Liver (tissue), 9 donors: Measurements from ENCODE around the gene ADAM10. TPM values are rescaled to one million over a fixed set of nuclear protein-coding genes. Genes with fewer than 3 reads are reported as not detected.

ENCODE experiments used
- DNase-seq: peaks from one replicate; pipeline ENCODE4 v3.0.0-alpha.2; 2017; ENCODE audit warnings: low spot score
- H3K27ac ChIP-seq, 2 donors: one replicate each; pipeline ENCODE4 v1.7.0; 2013; ENCODE audit warnings: inconsistent platforms in 2 of 2, low read length in 2 of 2, control low read depth in 1 of 2, low read depth in 1 of 2, mild to moderate bottlenecking in 1 of 2
- H3K27me3 ChIP-seq, 4 donors: one replicate each; pipeline versions ENCODE4 v1.6.1 to v1.7.0; 2013; ENCODE audit warnings: low read length in 3 of 4, inconsistent platforms in 1 of 4, mild to moderate bottlenecking in 1 of 4, moderate library complexity in 1 of 4; ENCODE audit not compliant: control insufficient read depth in 4 of 4, insufficient read depth in 4 of 4
- H3K36me3 ChIP-seq, 4 donors: one replicate each; pipeline versions ENCODE4 v1.6.1 to v1.7.0; 2013; ENCODE audit warnings: low read length in 3 of 4, mild to moderate bottlenecking in 3 of 4, low read depth in 1 of 4, moderate library complexity in 1 of 4; ENCODE audit not compliant: control insufficient read depth in 4 of 4, insufficient read depth in 3 of 4
- H3K4me1 ChIP-seq, 4 donors: one replicate each; pipeline versions ENCODE4 v1.6.1 to v1.7.0; 2013; ENCODE audit warnings: low read length in 3 of 4, mild to moderate bottlenecking in 3 of 4, moderate library complexity in 1 of 4; ENCODE audit not compliant: control insufficient read depth in 4 of 4, insufficient read depth in 4 of 4
- H3K4me3 ChIP-seq, 3 donors: one replicate each; pipeline versions ENCODE4 v1.6.1 to v1.7.0; 2013; ENCODE audit warnings: low read length in 3 of 3, control low read depth in 1 of 3, low read depth in 1 of 3, mild to moderate bottlenecking in 1 of 3
- H3K9ac ChIP-seq, 2 donors: one replicate each; pipeline ENCODE4 v1.7.0; 2013; ENCODE audit warnings: low read length in 2 of 2, mild to moderate bottlenecking in 2 of 2, moderate library complexity in 2 of 2, control low read depth in 1 of 2, low read depth in 1 of 2
- H3K9me3 ChIP-seq, 4 donors: one replicate each; pipeline versions ENCODE4 v1.6.1 to v1.7.0; 2013; ENCODE audit warnings: low read length in 3 of 4; ENCODE audit not compliant: control insufficient read depth in 4 of 4
- ATF3 ChIP-seq: IDR thresholded peaks from 2 replicates; pipeline ENCODE4 v1.6.1; 2016; ENCODE audit warnings: antibody characterized with exemption
- EGR1 ChIP-seq, 2 donors: IDR thresholded peaks; 2 replicates each; pipeline ENCODE4 v1.6.1; 2016 to 2018; ENCODE audit warnings: antibody characterized with exemption in 2 of 2, low read depth in 2 of 2
- FOXA1 ChIP-seq: IDR thresholded peaks from 2 replicates; pipeline ENCODE4 v1.6.1; 2016; ENCODE audit warnings: antibody characterized with exemption
- FOXA2 ChIP-seq: IDR thresholded peaks from 2 replicates; pipeline ENCODE4 v1.6.1; 2016; ENCODE audit warnings: antibody characterized with exemption
- GABPA ChIP-seq, 2 donors: IDR thresholded peaks in 1 of 2; conservative IDR thresholded peaks in 1 of 2; 2 replicates each; pipeline ENCODE4 v1.6.1; 2016; ENCODE audit warnings: antibody characterized with exemption in 2 of 2, mild to moderate bottlenecking in 1 of 2, moderate library complexity in 1 of 2
- HNF4A ChIP-seq, 2 donors: conservative IDR thresholded peaks; 2 replicates each; pipeline ENCODE4 v1.6.1; 2016; ENCODE audit warnings: antibody characterized with exemption in 2 of 2, mild to moderate bottlenecking in 2 of 2
- HNF4G ChIP-seq: IDR thresholded peaks from 2 replicates; pipeline ENCODE4 v1.6.1; 2016; ENCODE audit warnings: antibody characterized with exemption
- JUND ChIP-seq, 2 donors: IDR thresholded peaks; 2 replicates each; pipeline ENCODE4 v1.6.1; 2016; ENCODE audit warnings: antibody characterized with exemption in 2 of 2
- NR2F2 ChIP-seq: IDR thresholded peaks from 2 replicates; pipeline ENCODE4 v1.6.1; 2016; ENCODE audit warnings: antibody characterized with exemption
- RAD21 ChIP-seq, 2 donors: IDR thresholded peaks; 2 replicates each; pipeline ENCODE4 v1.6.1; 2016; ENCODE audit warnings: antibody characterized with exemption in 2 of 2, mild to moderate bottlenecking in 2 of 2
- REST ChIP-seq: IDR thresholded peaks from 2 replicates; pipeline ENCODE4 v1.6.1; 2016; ENCODE audit warnings: antibody characterized with exemption, mild to moderate bottlenecking
- RXRA ChIP-seq, 2 donors: IDR thresholded peaks; 2 replicates each; pipeline ENCODE4 v1.6.1; 2017 to 2018; ENCODE audit warnings: antibody characterized with exemption in 2 of 2, mild to moderate bottlenecking in 1 of 2
- SP1 ChIP-seq: IDR thresholded peaks from 2 replicates; pipeline ENCODE4 v1.6.1; 2018; ENCODE audit warnings: antibody characterized with exemption, mild to moderate bottlenecking
- TAF1 ChIP-seq: conservative IDR thresholded peaks from 2 replicates; pipeline ENCODE4 v1.6.1; 2016; ENCODE audit warnings: antibody characterized with exemption, mild to moderate bottlenecking
- YY1 ChIP-seq: IDR thresholded peaks from 2 replicates; pipeline ENCODE4 v1.6.1; 2016; ENCODE audit warnings: antibody characterized with exemption, mild to moderate bottlenecking
- ZBTB33 ChIP-seq: IDR thresholded peaks from 2 replicates; pipeline ENCODE4 v1.6.1; 2016; ENCODE audit warnings: antibody characterized with exemption
- WGBS: extraction: QIAGEN DNeasy Blood & Tissue Kit; methylation state at CpG from one replicate; pipeline ENCODE4 v1.1.7; 2013; 5-methylcytosine and 5-hydroxymethylcytosine counted together
- polyA plus RNA-seq, 2 donors: library from polyadenylated mRNA; stranded (reverse) in 1 of 2; unstranded in 1 of 2; fragments of 200-250 nt in 1 of 2; fragments of >200 nt in 1 of 2; fragmentation: Nextera tagmentation in 1 of 2; extraction: Ambion mirVana in 1 of 2; gene quantifications; one replicate each; pipeline versions ENCODE4 v1.2.1 to v1.2.3, GENCODE V29; 2013 to 2015
- total RNA-seq, 2 donors: library from RNA; depleted of rRNA; stranded (reverse); fragments of >200 nt; gene quantifications; one replicate each; pipeline ENCODE4 v1.2.3, GENCODE V29; 2014
- TF ChIP-seq, protein P1 (sequence below): fragments of 150-350 bp; IDR thresholded peaks from 2 replicates; pipeline ENCODE4 v1.5.1; 2017; ENCODE audit warnings: improper control_type of control experiment, low read depth, low read length; ENCODE audit not compliant: missing input control
- donor health status: healthy.
- donor health status: healthy.
- donor health status: healthy.
- donor health status: healthy.
- donor health status: healthy.

ADAM10 gene
- total and polyA plus RNA-seq, 4 donors = 12.6 to 55.6 (median 34.6) TPM

DNA sequence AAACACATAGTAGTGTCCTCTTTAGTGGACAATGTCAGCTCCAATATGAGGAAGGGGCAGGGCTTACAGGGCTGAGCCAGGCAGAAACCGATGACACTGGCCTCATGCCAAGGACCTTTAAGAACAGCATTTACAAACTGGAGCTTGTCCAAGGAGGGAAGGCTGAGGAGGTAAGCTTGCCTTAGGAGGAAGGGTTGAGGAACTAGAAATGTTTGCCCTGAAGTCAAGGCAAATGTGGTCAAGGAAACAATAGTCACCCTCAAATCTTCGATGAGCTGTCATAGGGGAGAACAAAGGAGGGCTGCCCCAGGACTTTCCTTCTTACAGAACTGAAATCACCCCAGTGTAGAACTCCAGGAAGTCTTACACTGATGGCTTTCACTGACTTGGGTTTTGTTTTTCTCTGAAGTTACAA is 181.3 kb downstream of the ADAM10 start (continued):
- TF ChIP-seq ZBTB33 (no peak), JUND (IDR thresholded peaks at IDR 0.05) (no peak), RAD21 (IDR thresholded peaks at IDR 0.05) (no peak), ATF3 (no peak)

DNA sequence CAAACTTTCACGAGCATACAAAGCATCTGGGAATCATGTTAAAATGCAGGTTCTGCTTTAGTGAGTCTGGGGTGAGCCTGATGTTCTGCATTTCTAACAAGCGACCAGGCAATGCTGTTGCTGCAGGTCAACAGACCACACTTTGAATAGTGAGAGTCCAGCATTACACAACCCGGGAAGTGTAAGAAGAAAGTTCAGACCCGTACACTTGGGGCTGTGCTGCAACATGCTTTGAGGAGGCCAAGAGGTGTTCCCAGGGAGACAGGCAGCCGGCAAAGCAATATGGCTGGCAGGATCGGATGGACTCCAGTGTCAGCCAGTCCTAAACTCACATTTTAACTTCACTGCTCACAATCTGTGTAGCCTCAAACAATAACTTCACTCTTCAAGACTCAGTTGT is 183.5 kb downstream of the ADAM10 start:
- Histone ChIP-seq H3K9me3 (no peaks in the 10 kb centered on the region), H3K4me1 (no peaks in the 10 kb centered on the region), H3K27me3 (no peaks in the 10 kb centered on the region), H3K9ac (no peak overlapping the region), H3K36me3 (peaks cover 1 to 13% (median 10%) of the 10 kb centered on the region in 4 donors), H3K4me3 (no peak overlapping the region), H3K27ac (no peak overlapping the region)
- 87% methylated on average over 6 of the region's 6 CpGs for WGBS
- TF ChIP-seq HNF4A (conservative IDR thresholded peaks at IDR 0.05) (no peak), EGR1 (IDR thresholded peaks at IDR 0.05; ENCODE audit: low read depth in 2 of 2) (no peak), GABPA (IDR thresholded peaks at IDR 0.05 in 1 of 2, conservative IDR thresholded peaks at IDR 0.05 in 1 of 2) (no peak), RAD21 (IDR thresholded peaks at IDR 0.05) (no peak), RXRA (IDR thresholded peaks at IDR 0.05) (no peak), REST (no peak), YY1 (no peak)
- TF ChIP-seq, protein P1, sequence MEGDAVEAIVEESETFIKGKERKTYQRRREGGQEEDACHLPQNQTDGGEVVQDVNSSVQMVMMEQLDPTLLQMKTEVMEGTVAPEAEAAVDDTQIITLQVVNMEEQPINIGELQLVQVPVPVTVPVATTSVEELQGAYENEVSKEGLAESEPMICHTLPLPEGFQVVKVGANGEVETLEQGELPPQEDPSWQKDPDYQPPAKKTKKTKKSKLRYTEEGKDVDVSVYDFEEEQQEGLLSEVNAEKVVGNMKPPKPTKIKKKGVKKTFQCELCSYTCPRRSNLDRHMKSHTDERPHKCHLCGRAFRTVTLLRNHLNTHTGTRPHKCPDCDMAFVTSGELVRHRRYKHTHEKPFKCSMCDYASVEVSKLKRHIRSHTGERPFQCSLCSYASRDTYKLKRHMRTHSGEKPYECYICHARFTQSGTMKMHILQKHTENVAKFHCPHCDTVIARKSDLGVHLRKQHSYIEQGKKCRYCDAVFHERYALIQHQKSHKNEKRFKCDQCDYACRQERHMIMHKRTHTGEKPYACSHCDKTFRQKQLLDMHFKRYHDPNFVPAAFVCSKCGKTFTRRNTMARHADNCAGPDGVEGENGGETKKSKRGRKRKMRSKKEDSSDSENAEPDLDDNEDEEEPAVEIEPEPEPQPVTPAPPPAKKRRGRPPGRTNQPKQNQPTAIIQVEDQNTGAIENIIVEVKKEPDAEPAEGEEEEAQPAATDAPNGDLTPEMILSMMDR = no peak
- no peak for DNase-seq

DNA sequence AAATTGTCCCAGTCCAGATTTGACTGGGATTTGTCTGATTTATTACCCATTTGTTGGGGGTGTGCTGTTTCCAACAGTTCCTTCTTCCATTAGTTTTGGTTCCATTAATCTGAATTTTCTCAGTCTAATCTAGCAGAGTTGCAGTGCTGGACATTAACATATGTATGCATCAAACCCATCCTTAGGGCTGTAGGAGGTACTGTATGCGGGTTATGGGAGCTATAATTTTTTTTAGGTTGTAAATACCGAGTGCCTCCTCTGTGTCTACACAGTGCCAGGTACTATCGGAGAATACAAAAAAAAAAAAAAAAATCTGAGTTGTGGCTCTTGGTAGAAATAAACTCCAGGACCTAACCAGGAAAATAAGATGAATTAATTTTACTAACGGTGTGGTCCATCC is 183.9 kb downstream of the ADAM10 start:
- no peak for DNase-seq
- H3K27me3 ChIP-seq = no peaks in the 10 kb centered on the region
- H3K27ac ChIP-seq = no peak overlapping the region
- peaks cover 1 to 13% (median 10%) of the 10 kb centered on the region in 4 donors for H3K36me3 ChIP-seq
- no peaks in the 10 kb centered on the region for H3K4me1 ChIP-seq
- no peak overlapping the region for H3K4me3 ChIP-seq
- H3K9ac ChIP-seq = no peak overlapping the region
- H3K9me3 ChIP-seq = no peaks in the 10 kb centered on the region
- WGBS = 69% methylated on average over 4 of the region's 4 CpGs
- no peak for TF ChIP-seq JUND (IDR thresholded peaks at IDR 0.05)
- no peak for TF ChIP-seq FOXA2
- TF ChIP-seq HNF4A (conservative IDR thresholded peaks at IDR 0.05) = no peak
- no peak for TF ChIP-seq FOXA1
- TF ChIP-seq GABPA (IDR thresholded peaks at IDR 0.05 in 1 of 2, conservative IDR thresholded peaks at IDR 0.05 in 1 of 2) = no peak
- TF ChIP-seq NR2F2 = no peak
- TF ChIP-seq SP1 = no peak
- TF ChIP-seq ATF3 = no peak
- no peak for TF ChIP-seq YY1
- TF ChIP-seq, protein P1 = no peak
- TF ChIP-seq HNF4G = no peak
- TF ChIP-seq ZBTB33 = no peak
- TF ChIP-seq RAD21 (IDR thresholded peaks at IDR 0.05) = no peak
- no peak for TF ChIP-seq TAF1
- TF ChIP-seq EGR1 (IDR thresholded peaks at IDR 0.05; ENCODE audit: low read depth in 2 of 2) = no peak
